Psoas muscle (tissue), 8 donors: ENCODE results near the gene KRTAP17-1. TPM values are rescaled to one million over a fixed set of nuclear protein-coding genes. Genes with fewer than 3 reads are reported as not detected.

Source experiments
- ATAC-seq, 4 donors: fragments of 200-7000 bp; cut with Tn5 transposase; one replicate each; pipeline ENCODE4 v1.9.1; 2020; ENCODE audit warnings: moderate library complexity in 3 of 4, mild to moderate bottlenecking in 2 of 4
- DNase-seq, 2 donors: peaks; one replicate each; pipeline ENCODE4 v3.0.0-alpha.2; 2020
- H3K27ac ChIP-seq: fragments of 200-600 bp; one replicate; pipeline ENCODE4 v1.8.0; 2022
- H3K27me3 ChIP-seq, 3 donors: fragments of 200-600 bp in 1 of 3; one replicate each; pipeline versions ENCODE4 v1.6.1 to v1.8.0; 2013 to 2022; ENCODE audit warnings: low read length in 2 of 3, mild to moderate bottlenecking in 2 of 3, moderate library complexity in 1 of 3; ENCODE audit not compliant: insufficient read depth in 3 of 3
- H3K36me3 ChIP-seq, 2 donors: fragments of 200-600 bp in 1 of 2; one replicate each; pipeline versions ENCODE4 v1.6.1 to v1.8.0; 2013 to 2022; ENCODE audit warnings: low read depth in 1 of 2, mild to moderate bottlenecking in 1 of 2, moderate library complexity in 1 of 2; ENCODE audit not compliant: insufficient read depth in 1 of 2
- H3K4me1 ChIP-seq: fragments of 200-600 bp; one replicate; pipeline ENCODE4 v1.8.0; 2022
- H3K4me3 ChIP-seq: fragments of 200-600 bp; one replicate; pipeline ENCODE4 v1.8.0; 2022; ENCODE audit warnings: mild to moderate bottlenecking
- H3K9me3 ChIP-seq: fragments of 200-600 bp; one replicate; pipeline ENCODE4 v1.8.0; 2022
- WGBS, 3 donors: extraction: QIAGEN DNeasy Blood & Tissue Kit; methylation state at CpG; one replicate each; pipeline versions ENCODE4 v1.1.6 to v1.1.7; 2013; 5-methylcytosine and 5-hydroxymethylcytosine counted together
- intact Hi-C, 2 donors: fragments of 100-400 bp; cut with DNase I; formaldehyde crosslinking; loops; one replicate each; pipeline versions ENCODE4 v1.11.0 to v1.14.2; 2022
- polyA plus RNA-seq, 3 donors: library from polyadenylated mRNA; stranded (reverse); fragments of 200-250 nt; gene quantifications; one replicate each; pipeline ENCODE4 v1.2.3, GENCODE V29; 2013
- total RNA-seq, 4 donors: library from RNA; stranded (reverse); fragmentation: NEBNext Ultra II Directional in 2 of 4; extraction: Animal tissue kit (Norgen Biotek cat#: 25700) in 2 of 4; gene quantifications; one replicate each; pipeline versions ENCODE4 v1.2.1 to v1.2.4, GENCODE V29; 2021 to 2023
- TF ChIP-seq, protein P1 (sequence below): fragments of 200-600 bp; IDR thresholded peaks from one replicate; pipeline ENCODE4 v1.8.0; 2022; ENCODE audit warnings: antibody characterized with exemption
- donor health status: healthy with polysubstance abuse.
- donor health status: DM: no; HTN: no; CAD: no; lungs with moderate emphysema.
- donor health status: Bipolar disorder and iron deficiency.
- donor health status: healthy.
- donor health status: DM: yes; HTN: yes; CAD: no.
- donor health status: DM: no; HTN: no; CAD: no.
- donor health status: DM: no; HTN: no; CAD: no.
- donor health status: DM: yes; HTN: yes; CAD: no.

The KRTAP17-1 gene
- total and polyA plus RNA-seq, 7 donors, result not detected

DNA sequence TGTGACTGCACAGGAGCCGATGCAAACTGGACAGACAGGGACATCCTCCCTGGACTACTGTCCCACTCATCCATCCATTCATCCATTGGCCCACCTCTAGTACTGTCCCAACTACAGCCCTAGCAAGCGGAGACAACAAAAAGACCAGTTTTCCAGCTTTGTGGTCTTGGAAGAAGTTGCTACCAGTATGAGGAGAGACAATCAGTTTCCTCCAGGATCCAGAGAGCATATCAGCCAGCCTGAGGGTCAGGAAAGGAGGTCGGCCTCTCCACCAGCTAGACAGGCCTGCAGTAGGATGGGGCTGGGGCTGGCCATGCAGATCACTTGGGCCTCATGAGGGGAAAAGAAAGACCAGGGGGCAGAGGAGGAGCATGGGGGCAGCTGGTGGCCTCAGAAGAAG is 18.3 kb upstream of the KRTAP17-1 start:
- no peaks in the 10 kb centered on the region for H3K27me3 ChIP-seq
- WGBS, 3 donors, result 92 to 96% (median 93%) methylated on average over 3 of the region's 3 CpGs
- TF ChIP-seq, protein P1, sequence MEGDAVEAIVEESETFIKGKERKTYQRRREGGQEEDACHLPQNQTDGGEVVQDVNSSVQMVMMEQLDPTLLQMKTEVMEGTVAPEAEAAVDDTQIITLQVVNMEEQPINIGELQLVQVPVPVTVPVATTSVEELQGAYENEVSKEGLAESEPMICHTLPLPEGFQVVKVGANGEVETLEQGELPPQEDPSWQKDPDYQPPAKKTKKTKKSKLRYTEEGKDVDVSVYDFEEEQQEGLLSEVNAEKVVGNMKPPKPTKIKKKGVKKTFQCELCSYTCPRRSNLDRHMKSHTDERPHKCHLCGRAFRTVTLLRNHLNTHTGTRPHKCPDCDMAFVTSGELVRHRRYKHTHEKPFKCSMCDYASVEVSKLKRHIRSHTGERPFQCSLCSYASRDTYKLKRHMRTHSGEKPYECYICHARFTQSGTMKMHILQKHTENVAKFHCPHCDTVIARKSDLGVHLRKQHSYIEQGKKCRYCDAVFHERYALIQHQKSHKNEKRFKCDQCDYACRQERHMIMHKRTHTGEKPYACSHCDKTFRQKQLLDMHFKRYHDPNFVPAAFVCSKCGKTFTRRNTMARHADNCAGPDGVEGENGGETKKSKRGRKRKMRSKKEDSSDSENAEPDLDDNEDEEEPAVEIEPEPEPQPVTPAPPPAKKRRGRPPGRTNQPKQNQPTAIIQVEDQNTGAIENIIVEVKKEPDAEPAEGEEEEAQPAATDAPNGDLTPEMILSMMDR, result no peak

GRCh38 chr17:41333098-41333497 is 17.6 kb upstream of the KRTAP17-1 start:
- Histone ChIP-seq H3K27me3 (no peaks in the 10 kb centered on the region), H3K4me3 (no peak overlapping the region), H3K4me1 (no peaks in the 10 kb centered on the region), H3K9me3 (no peaks in the 10 kb centered on the region), H3K36me3 (no peaks in the 10 kb centered on the region), H3K27ac (no peak overlapping the region)
- no peak for DNase-seq
- intact Hi-C loops, result no loop called here
- no peak for ATAC-seq
- TF ChIP-seq, protein P1, result no peak
- 94 to 97% (median 96%) methylated on average over 5 of the region's 5 CpGs for WGBS, 3 donors

More for the DNA sequence above, 18.3 kb upstream of the KRTAP17-1 start:
- intact Hi-C loops, result no loop called here
- Histone ChIP-seq H3K36me3 (no peaks in the 10 kb centered on the region), H3K4me3 (no peak overlapping the region), H3K4me1 (no peaks in the 10 kb centered on the region), H3K27ac (no peak overlapping the region), H3K9me3 (no peaks in the 10 kb centered on the region)
- DNase-seq (no peak), ATAC-seq (no peak)

DNA sequence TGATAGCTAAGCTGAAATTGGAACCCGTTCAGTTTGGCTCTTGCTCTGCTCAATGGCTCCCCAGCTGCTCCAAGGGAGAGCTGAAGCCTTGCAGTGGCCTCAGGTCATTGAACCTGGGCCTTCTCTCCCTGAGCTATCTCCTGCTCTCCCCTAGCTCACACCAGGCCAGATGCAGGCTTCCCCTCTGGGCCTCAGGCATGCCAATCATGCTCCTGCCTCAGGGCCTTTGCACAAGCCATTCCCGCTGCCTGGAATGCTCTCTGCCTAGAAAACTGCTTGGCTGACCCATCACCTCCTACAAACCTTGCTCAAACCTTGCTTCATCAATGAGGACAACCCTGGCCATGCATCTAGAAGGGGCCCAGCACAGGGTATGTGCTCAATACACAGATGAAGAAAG is 16.7 kb upstream of the KRTAP17-1 start:
- intact Hi-C loops, result no loop called here
- no peak for DNase-seq
- ATAC-seq, result no peak
- H3K27me3 ChIP-seq, result no peaks in the 10 kb centered on the region
- H3K36me3 ChIP-seq, result no peaks in the 10 kb centered on the region
- no peak overlapping the region for H3K4me3 ChIP-seq
- H3K4me1 ChIP-seq, result no peaks in the 10 kb centered on the region
- 68 to 71% (median 68%) methylated on average over 2 of the region's 2 CpGs for WGBS, 3 donors
- no peak overlapping the region for H3K27ac ChIP-seq
- TF ChIP-seq, protein P1, result no peak
- H3K9me3 ChIP-seq, result no peaks in the 10 kb centered on the region

DNA sequence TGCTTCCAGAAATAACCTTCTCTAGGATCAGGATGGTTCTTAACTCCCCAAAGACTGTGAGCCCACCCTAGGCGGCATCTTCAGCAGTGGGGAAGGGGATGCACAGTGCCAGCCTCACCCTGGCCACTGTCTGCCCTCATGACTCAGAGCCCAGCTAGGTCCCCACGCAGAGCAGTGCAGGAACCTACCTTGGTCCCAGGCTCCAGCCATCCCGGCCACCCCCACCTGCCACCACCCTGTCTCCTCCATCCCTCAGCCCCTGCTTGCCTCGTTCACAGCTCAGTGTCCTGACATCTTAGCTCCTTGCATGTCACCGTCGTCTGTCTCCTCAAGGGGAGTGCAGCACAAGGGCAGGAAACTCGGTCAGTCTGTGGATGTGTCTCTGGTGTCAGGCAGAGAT is 16.1 kb upstream of the KRTAP17-1 start:
- Histone ChIP-seq H3K4me3 (no peak overlapping the region), H3K27me3 (no peaks in the 10 kb centered on the region), H3K27ac (no peak overlapping the region), H3K36me3 (no peaks in the 10 kb centered on the region), H3K4me1 (no peaks in the 10 kb centered on the region), H3K9me3 (no peaks in the 10 kb centered on the region)
- DNase-seq (no peak), ATAC-seq (no peak)
- TF ChIP-seq, protein P1, result no peak
- intact Hi-C loops, result no loop called here
- 70 to 75% (median 70%) methylated on average over 7 of the region's 7 CpGs for WGBS, 3 donors

- no peaks in the 10 kb centered on the region for H3K4me1 ChIP-seq
- intact Hi-C loops, result loop anchor here (10.0 kb wide), 2 partner anchors 425 to 525 kb away; no protein-coding TSS in a partner anchor
- WGBS, 3 donors, result 47 to 56% (median 48%) methylated on average over 13 of the region's 13 CpGs
- no peaks in the 10 kb centered on the region for H3K36me3 ChIP-seq
- H3K4me3 ChIP-seq, result no peak overlapping the region
- TF ChIP-seq, protein P1, result peak; percentile 49
- DNase-seq (no peak), ATAC-seq (peak; percentile 47 to 67 (median 66))
- no peaks in the 10 kb centered on the region for H3K9me3 ChIP-seq
- no peaks in the 10 kb centered on the region for H3K27me3 ChIP-seq
- no peak overlapping the region for H3K27ac ChIP-seq
Measured at GRCh38 chr17:41329279-41329948, 13.9 kb upstream of the KRTAP17-1 start.
